ENCODE data around the gene HNRNPR.

- TF ChIP-seq, protein P1, sequence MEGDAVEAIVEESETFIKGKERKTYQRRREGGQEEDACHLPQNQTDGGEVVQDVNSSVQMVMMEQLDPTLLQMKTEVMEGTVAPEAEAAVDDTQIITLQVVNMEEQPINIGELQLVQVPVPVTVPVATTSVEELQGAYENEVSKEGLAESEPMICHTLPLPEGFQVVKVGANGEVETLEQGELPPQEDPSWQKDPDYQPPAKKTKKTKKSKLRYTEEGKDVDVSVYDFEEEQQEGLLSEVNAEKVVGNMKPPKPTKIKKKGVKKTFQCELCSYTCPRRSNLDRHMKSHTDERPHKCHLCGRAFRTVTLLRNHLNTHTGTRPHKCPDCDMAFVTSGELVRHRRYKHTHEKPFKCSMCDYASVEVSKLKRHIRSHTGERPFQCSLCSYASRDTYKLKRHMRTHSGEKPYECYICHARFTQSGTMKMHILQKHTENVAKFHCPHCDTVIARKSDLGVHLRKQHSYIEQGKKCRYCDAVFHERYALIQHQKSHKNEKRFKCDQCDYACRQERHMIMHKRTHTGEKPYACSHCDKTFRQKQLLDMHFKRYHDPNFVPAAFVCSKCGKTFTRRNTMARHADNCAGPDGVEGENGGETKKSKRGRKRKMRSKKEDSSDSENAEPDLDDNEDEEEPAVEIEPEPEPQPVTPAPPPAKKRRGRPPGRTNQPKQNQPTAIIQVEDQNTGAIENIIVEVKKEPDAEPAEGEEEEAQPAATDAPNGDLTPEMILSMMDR (IDR thresholded peaks at IDR 0.05; ENCODE audit: low read length) = no peak
- no peak for TF ChIP-seq EZH2 (IDR thresholded peaks at IDR 0.05; ENCODE audit: borderline replicate concordance, low read length)
Observed at GRCh38 chr1:23322770-23323169, 21.3 kb downstream of the HNRNPR start.
